Heart right ventricle (tissue), 16 donors: ENCODE results near the gene SHISAL1. TPM values are rescaled to one million over a fixed set of nuclear protein-coding genes. Genes with fewer than 3 reads are reported as not detected.

Experiments
- ATAC-seq, 8 donors: fragments of 200-7000 bp; cut with Tn5 transposase; one replicate each; pipeline ENCODE4 v1.9.1; 2020; ENCODE audit warnings: mild to moderate bottlenecking in 8 of 8, moderate library complexity in 8 of 8, moderate number of reproducible peaks in 1 of 8
- DNase-seq, 2 donors: peaks; one replicate each; pipeline ENCODE4 v3.0.0-alpha.2; 2020
- H3K27ac ChIP-seq, 10 donors: fragments of 200-600 bp; sonication (generic) in 2 of 10; one replicate each; pipeline versions ENCODE4 v1.5.0 to v1.8.0; 2020 to 2022; ENCODE audit warnings: mild to moderate bottlenecking in 3 of 10
- H3K27me3 ChIP-seq, 7 donors: fragments of 200-600 bp; one replicate each; pipeline ENCODE4 v1.8.0; 2021 to 2022; ENCODE audit warnings: mild to moderate bottlenecking in 2 of 7
- H3K36me3 ChIP-seq, 9 donors: fragments of 200-600 bp; sonication (generic) in 1 of 9; one replicate each; pipeline versions ENCODE4 v1.5.0 to v1.8.0; 2020 to 2022; ENCODE audit warnings: mild to moderate bottlenecking in 2 of 9
- H3K4me1 ChIP-seq, 9 donors: fragments of 200-600 bp; sonication (generic) in 1 of 9; one replicate each; pipeline versions ENCODE4 v1.5.0 to v1.8.0; 2020 to 2022; ENCODE audit warnings: mild to moderate bottlenecking in 4 of 9
- H3K4me3 ChIP-seq, 10 donors: fragments of 200-600 bp; sonication (generic) in 2 of 10; one replicate each; pipeline versions ENCODE4 v1.5.0 to v1.8.0; 2020 to 2022; ENCODE audit warnings: mild to moderate bottlenecking in 7 of 10, moderate library complexity in 2 of 10
- H3K9me3 ChIP-seq, 11 donors: fragments of 200-600 bp in 10 of 11; sonication (generic) in 2 of 11; one replicate each; pipeline versions ENCODE4 v1.5.0 to v1.8.0; 2013 to 2022; ENCODE audit warnings: mild to moderate bottlenecking in 2 of 11, control low read depth in 1 of 11, moderate library complexity in 1 of 11
- WGBS, 2 donors: extraction: QIAGEN DNeasy Blood & Tissue Kit; methylation state at CpG; one replicate each; pipeline ENCODE4 v1.1.7; 2013; ENCODE audit warnings: inconsistent platforms in 1 of 2; 5-methylcytosine and 5-hydroxymethylcytosine counted together
- intact Hi-C, 10 donors: fragments of 100-400 bp; cut with DNase I; formaldehyde crosslinking; loops; one replicate each; pipeline versions ENCODE4 v1.11.1 to v1.14.2; 2022
- polyA plus RNA-seq, 2 donors: library from polyadenylated mRNA; stranded (reverse); fragments of 200-250 nt; gene quantifications; one replicate each; pipeline ENCODE4 v1.2.3, GENCODE V29; 2013
- total RNA-seq, 10 donors: library from RNA; stranded (reverse); fragmentation: NEBNext Ultra II Directional in 3 of 10; extraction: Animal tissue kit (Norgen Biotek cat#: 25700) in 3 of 10; gene quantifications; one replicate each; pipeline versions ENCODE4 v1.2.1 to v1.2.4, GENCODE V29; 2021 to 2023
- TF ChIP-seq, protein P1 (sequence below), 9 donors: fragments of 200-600 bp; sonication (generic) in 2 of 9; IDR thresholded peaks; one replicate each; pipeline versions ENCODE4 v1.5.0 to v1.8.0; 2021 to 2022; ENCODE audit warnings: antibody characterized with exemption in 9 of 9, mild to moderate bottlenecking in 5 of 9, moderate library complexity in 1 of 9
- donor health status: Arrhythmogenic right ventricular cardiomyopathy.
- donor health status: ischemic (EF 13 %, LVEDD 7.1; RV severe dilation, severe dysfunction).
- donor health status: healthy with polysubstance abuse.
- donor health status: DM: no; HTN: yes; CAD: no.
- donor health status: DM: no; HTN: no; CAD: no.
- donor health status: ischemic (EF 25% LVEDD 6.9; RV normal size, moderate dysfunction).
- donor health status: ischemic (EF 25% LVEDD 5.7; RV mildly dilated, moderate dysfunction).
- donor health status: healthy.
- donor health status: DM: yes; HTN: yes; CAD: no.
- donor health status: Ischemic cardiomyopathy.
- donor health status: ischemic (EF 35%, LVEDD 5.7; RV mildly dilated, moderate dysfunction).
- donor health status: nonischemic (EF 11% LVEDD 7.7; RV severe dilation, severe dysfunction).
- donor health status: DM: yes; HTN: yes; CAD: no.
- donor health status: PGD.
- donor health status: ischemic (EF 29% LVEDD 5.4; RV normal size, mild dysfunction).
- donor health status: nonischemic (EF 23%, LVEDD 6.1; RV moderate dilation, normal function).

The SHISAL1 gene
- total and polyA plus RNA-seq, 12 donors, result 0.15 to 1.7 (median 0.63) TPM

DNA sequence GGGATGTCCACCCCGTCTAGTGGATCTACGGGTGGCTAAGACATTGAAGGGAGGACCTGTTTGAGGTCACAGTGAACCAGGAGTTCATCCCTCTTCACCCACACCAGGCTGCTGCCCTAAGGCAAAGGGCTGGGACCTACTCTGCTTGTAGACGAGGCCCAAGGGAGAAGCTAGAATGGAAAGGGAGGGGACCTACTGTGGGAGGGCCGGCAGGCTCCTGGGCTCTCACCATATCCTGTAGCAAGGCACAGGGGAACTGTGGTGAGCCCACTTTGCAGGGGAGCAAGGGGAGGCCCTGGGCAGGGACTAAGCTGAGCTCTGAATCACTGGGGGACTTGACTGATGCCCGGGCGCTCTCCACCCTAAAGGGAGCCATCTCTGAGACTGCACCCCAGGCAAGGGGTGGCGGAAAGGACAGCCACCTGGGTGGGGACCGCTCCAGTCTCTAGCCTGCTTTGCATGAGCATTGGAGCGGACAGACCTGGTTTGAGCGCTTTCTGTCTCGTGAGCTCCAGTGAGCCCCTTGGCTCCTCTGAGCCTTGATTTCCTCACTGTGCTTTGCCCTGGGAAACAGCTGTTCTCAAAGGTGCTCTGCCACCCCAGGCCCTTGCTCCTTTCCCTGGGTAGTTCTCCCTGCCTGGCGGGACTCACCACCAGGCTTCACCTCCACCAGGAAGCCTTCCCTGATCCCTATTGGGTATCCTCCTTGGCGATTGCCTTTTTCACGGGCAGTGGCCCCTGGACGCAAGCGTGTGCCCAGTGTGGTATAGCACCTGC is 107.8 kb downstream of the SHISAL1 start:
- Histone ChIP-seq H3K36me3 (peaks cover 0 to 29% (median 0%) of the 10 kb centered on the region in 9 donors), H3K27ac (no peak overlapping the region), H3K4me1 (peaks cover 0 to 12% (median 0%) of the 10 kb centered on the region in 9 donors), H3K9me3 (peaks cover 0 to 19% (median 8%) of the 10 kb centered on the region in 11 donors), H3K4me3 (no peak overlapping the region), H3K27me3 (peaks cover 0 to 17% (median 0%) of the 10 kb centered on the region in 7 donors)
- 86 to 90% methylated on average over 16 of the region's 16 CpGs for WGBS, 2 donors
- intact Hi-C loops, result no loop called here
- no peak for ATAC-seq
- no peak for DNase-seq
- TF ChIP-seq, protein P1, sequence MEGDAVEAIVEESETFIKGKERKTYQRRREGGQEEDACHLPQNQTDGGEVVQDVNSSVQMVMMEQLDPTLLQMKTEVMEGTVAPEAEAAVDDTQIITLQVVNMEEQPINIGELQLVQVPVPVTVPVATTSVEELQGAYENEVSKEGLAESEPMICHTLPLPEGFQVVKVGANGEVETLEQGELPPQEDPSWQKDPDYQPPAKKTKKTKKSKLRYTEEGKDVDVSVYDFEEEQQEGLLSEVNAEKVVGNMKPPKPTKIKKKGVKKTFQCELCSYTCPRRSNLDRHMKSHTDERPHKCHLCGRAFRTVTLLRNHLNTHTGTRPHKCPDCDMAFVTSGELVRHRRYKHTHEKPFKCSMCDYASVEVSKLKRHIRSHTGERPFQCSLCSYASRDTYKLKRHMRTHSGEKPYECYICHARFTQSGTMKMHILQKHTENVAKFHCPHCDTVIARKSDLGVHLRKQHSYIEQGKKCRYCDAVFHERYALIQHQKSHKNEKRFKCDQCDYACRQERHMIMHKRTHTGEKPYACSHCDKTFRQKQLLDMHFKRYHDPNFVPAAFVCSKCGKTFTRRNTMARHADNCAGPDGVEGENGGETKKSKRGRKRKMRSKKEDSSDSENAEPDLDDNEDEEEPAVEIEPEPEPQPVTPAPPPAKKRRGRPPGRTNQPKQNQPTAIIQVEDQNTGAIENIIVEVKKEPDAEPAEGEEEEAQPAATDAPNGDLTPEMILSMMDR (IDR thresholded peaks at IDR 0.05), result no peak

DNA sequence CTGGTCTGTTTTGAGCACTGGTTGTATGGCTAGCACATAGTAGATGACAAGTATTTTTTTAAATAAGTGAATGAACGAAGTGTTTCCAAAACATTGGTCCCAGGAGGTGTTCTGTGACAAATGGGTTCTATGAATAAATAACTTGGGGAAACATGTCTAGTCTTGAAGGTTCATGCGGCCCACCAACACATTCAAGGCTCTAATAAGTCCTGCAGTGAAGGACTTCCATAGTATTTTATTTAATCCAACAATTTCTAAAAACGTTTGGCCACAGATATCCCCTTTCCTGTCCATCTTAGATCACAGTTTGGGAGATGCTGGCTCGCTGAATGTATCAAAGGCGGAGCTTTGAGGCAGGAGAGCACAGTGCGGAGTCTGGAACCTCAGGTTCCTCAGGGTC is 109.5 kb downstream of the SHISAL1 start:
- Histone ChIP-seq H3K4me1 (peaks cover 0 to 6% (median 0%) of the 10 kb centered on the region in 9 donors), H3K27me3 (peaks cover 0 to 18% (median 0%) of the 10 kb centered on the region in 7 donors), H3K9me3 (peaks cover 0 to 2% (median 0%) of the 10 kb centered on the region in 11 donors), H3K4me3 (no peak overlapping the region), H3K36me3 (peaks cover 0 to 40% (median 0%) of the 10 kb centered on the region in 9 donors), H3K27ac (no peak overlapping the region)
- intact Hi-C loops, result no loop called here
- ATAC-seq, result no peak
- DNase-seq, result no peak
- TF ChIP-seq, protein P1 (IDR thresholded peaks at IDR 0.05), result no peak
- 48 to 55% methylated on average over 6 of the region's 6 CpGs for WGBS, 2 donors

GRCh38 chr22:44202261-44202789 is 110.4 kb downstream of the SHISAL1 start:
- Histone ChIP-seq H3K4me3 (no peak overlapping the region), H3K4me1 (peaks cover 0 to 6% (median 0%) of the 10 kb centered on the region in 9 donors), H3K27ac (no peak overlapping the region), H3K9me3 (no peaks in the 10 kb centered on the region), H3K36me3 (peaks cover 0 to 45% (median 0%) of the 10 kb centered on the region in 9 donors), H3K27me3 (peaks cover 0 to 18% (median 1%) of the 10 kb centered on the region in 7 donors)
- no peak for DNase-seq
- no peak for ATAC-seq
- intact Hi-C loops, result no loop called here
- 62 to 66% methylated on average over 11 of the region's 11 CpGs for WGBS, 2 donors
- TF ChIP-seq, protein P1 (IDR thresholded peaks at IDR 0.05), result no peak

DNA sequence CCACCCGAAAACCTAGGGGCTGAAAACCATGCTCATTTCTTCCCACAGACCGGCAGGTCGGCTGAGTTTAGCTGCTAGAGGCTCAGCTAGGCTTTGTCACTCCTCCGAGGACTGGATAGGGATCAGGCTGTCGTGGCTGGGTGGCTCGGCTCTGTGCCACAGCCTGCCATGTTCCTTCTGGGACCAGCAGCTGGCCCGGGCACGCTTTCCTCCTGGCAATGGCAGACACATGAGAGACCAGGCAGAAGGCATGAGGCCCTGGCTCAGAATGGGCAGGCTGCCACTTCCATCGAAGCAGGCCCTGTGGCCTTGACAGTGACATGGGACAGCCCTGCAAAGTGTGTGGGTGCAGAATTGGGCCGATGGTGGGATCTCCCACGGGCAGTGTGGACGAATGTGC is 111.1 kb downstream of the SHISAL1 start:
- 47 to 58% methylated on average over 12 of the region's 12 CpGs for WGBS, 2 donors
- intact Hi-C loops, result no loop called here
- TF ChIP-seq, protein P1 (IDR thresholded peaks at IDR 0.05), result no peak
- no peaks in the 10 kb centered on the region for H3K9me3 ChIP-seq
- H3K4me1 ChIP-seq, result peaks cover 0 to 6% (median 0%) of the 10 kb centered on the region in 9 donors
- peaks cover 0 to 46% (median 0%) of the 10 kb centered on the region in 9 donors for H3K36me3 ChIP-seq
- DNase-seq (peak; percentile 33 to 37), ATAC-seq (peak in 7 of 8 donors; percentile 45 to 80 (median 53))
- H3K27ac ChIP-seq, result no peak overlapping the region
- H3K27me3 ChIP-seq, result peaks cover 0 to 25% (median 6%) of the 10 kb centered on the region in 7 donors
- H3K4me3 ChIP-seq, result no peak overlapping the region
